Stimulated activated CD8-positive, alpha-beta memory T cell treated with anti-CD3 and anti-CD28 coated beads, Interleukin-15, amount 100 ng/mL, for 48 hours (primary cell): ENCODE data around the gene KIAA2012.
A peak's percentile ranks its signal among the peaks of the same experiment; 100 is the strongest.
"Not testable (repeated sequence)": the region's sequence is repeated elsewhere in the genome, so short reads cannot be mapped to it uniquely, and the experiment has no call there.

ENCODE experiments used
- DNase-seq, 2 donors: peaks; one replicate each; pipeline ENCODE4 v3.0.0-alpha.2; 2020; ENCODE audit warnings: low read depth in 2 of 2

The KIAA2012 gene

DNA sequence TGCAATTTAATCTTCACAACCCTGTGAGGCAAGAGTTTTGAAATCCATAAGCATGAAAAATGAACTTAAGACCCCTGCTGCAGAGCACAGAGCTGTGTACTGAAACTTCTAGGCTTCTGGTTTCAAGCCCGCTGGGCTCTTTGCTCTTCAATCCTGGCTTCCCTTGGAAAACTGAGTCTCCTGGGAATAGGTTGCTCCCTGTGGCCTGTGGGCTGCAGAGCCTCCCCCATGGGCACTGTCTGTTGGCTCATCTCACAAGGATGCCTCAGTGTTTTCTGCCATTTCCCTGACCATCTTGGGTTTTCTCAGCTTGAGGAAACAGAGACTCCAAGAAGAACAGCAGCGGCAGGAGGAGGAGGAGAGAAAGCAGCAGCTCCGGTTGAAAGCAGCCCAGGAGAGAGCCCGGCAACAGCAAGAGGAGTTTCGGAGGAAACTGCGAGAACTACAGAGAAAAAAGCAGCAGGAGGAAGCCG, 120.9 kb downstream of the KIAA2012 start:
- DNase-seq = no peak

DNA sequence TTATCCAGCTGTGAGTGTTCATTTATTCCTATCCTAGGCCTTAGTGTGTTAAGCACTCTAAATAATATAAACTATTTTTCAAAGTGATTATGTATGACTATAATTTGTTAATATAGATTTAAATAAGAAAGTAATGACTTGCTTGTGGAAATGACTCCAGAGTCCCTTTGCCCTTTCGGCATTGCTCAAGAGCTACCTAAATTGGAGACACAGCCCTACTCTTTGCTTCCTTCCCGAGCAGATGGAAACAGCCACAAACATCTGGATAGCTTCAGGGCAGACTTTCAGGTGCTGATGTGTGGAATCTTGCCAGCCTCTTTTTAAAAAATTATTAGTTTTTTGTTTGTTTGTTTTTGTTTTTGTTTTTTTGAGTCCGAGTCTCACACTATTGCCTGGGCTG, 121.4 kb downstream of the KIAA2012 start:
- no peak for DNase-seq

DNA sequence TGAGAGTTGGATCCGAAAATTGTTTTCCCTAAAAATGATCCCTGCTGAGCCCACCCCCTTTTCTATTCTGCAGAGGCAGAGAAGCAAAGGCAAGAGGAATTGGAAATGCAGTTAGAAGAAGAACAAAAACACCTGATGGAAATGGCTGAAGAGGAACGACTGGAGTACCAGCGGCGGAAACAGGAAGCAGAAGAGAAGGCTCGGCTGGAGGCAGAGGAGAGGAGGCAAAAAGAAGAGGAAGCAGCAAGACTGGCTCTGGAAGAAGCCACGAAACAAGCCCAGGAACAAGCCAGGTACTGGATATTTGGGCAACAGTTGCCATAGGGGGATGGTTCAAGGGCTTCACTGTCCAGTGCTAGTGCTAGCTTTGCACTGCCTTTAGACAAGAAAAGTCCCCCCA, 123.7 kb downstream of the KIAA2012 start:
- no peak for DNase-seq

DNA sequence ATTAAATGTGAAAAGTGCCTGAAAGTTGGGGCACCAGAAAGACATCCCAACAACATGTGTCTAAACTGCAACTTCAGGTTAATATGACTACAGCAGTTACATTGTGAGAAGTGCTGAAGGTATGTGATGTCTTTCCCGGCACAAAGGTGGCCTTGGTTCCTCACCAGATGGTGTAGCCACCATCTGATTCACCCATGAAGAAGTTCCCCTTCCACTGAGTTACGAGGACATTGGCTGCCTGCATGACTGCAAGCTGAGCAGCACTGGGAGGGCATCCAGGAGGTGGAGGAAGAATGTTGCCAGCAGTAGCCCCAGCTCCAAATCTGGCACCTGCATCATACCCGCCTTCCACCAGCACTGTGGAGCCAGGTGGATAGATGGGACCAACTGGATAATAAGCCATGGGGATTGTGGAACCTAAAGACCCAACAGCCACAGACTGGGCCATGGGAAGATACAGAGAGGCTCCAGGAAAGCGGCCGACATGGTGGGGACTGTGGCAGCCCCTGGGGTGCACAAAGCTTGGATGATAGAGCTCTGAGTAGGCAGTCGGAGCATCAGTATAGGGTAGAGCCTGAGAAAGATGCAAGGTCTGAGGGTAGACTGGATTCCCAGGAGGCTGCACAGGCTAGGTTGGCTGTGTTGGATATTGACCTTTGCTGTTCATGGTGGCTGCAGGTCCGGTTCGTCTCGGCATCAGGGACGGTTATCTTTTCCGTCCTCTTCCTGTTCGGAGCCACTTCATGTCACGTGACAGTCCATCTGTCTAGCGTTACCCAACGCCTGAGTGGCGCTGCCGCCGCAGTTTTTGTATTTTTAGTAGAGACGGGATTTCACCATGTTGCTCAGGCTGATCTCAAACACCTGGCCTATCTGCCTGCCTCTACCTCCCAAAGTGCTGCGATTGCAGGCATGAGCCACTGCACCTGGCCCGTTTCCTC, 128.4 kb downstream of the KIAA2012 start:
- no peak for DNase-seq

DNA sequence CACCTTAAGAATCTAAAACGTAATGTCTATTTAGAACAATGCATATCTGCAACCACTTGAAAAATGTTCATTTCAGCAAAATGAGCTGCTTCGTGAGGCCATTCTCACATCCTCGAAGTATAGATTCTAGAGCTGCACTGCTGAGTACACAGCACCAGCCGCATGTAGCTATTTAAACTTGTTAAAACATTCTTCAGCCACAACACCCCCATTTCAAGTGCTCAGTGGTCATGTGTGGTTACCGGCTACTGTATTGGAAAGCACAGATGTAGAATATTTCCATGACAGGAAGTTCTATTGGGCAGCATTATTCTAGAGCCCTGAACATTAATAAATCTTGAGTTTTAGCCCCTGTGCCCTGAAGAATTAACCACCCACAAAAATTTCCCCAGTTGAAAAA, 130.3 kb downstream of the KIAA2012 start:
- no peak for DNase-seq

DNA sequence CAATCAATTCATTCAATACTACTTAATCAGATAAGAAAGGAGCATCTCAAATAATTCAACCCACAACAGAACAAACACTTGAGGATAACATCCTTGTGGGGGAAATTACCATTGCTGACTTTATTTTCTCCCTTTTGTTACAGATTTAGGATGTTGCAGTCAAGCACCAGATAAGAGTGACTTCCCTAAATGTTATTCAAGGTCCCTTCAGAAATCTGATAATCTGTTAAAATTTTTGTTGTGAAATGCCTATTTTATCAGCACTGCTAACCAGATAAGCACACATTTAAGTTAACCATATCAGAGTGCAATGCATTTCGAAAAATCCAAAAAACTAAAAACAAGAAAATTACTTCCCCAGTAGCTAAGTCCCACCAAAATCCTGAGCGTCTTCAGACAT, 131.8 kb downstream of the KIAA2012 start:
- no peak for DNase-seq

DNA sequence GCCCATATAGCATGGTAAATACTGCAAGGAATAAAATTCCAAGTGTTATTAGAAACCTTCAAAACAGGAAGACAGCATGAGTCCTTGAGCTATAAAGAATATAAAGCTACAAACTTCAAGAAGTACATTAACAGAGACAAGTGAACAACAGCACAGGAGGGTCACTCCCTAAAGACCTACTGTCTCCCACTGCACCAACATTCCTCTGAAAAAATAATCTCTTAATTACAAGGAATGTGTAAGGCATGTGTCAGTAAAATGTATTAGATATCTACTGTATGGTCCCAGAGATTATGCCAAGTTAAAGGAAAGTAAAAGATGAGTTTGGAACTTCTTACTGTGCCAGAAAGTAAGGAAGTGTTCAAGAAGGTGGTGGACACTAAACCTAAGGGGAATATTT, 135.5 kb downstream of the KIAA2012 start:
- no peak for DNase-seq

DNA sequence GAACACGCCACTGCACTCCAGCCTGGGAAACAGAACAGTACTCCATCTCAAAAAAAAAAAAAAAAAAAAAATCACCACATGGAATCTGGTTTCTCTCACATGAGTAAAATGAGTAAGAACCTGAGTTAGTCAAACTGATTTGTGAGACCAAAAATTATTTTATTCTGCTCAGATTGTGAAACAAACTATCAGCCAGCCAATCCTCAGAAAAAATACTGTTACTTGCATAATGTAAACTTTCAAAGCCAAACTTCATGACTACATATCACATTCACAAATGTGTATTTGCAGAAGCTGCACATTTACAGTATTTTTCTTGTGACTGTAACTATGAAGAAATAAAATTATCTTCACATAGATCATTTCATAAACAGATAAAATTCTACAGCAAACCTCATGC, 142.1 kb downstream of the KIAA2012 start:
- DNase-seq = no peak

DNA sequence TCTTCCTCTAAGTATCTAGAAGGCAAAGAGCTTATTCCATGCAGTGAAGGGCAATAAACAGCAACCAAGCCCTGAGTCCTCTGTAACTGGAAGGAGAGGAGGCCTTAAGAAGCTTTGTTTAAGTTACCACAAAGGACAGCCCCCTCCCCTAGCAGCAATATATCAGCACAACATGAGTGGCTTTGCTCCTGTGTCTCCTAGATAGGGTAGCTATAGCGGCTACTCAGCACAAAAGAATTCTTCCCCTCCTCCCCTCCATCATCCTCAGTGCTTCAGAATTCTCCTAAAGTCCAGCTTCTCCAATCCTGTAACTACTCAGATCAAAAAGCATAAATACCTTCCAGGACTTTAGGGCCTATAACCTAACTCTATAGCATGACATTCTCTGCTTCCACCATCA, 148.8 kb downstream of the KIAA2012 start:
- no peak for DNase-seq

DNA sequence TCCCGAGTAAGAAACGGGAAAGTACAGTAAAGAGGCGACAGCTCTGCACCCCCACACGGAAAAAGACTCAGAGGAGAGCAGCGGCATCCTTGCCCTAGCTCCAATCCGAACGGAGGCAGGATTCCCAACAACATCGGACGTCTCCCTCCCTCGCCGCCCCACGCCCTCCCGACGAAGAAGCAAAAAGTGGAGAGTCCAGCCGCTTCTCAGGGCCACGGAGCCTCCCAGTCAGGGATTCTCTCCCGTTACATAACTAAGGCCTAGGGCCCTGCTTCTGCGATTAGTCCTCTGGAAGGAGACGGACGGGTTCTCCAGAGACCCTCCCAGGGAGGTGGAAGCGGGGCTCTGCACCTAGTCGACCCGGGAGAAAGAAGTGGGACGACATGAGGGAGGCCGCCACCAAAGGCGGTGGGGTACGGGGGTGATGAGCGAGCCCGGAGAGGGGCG, 164.8 kb downstream of the KIAA2012 start:
- no peak for DNase-seq

DNA sequence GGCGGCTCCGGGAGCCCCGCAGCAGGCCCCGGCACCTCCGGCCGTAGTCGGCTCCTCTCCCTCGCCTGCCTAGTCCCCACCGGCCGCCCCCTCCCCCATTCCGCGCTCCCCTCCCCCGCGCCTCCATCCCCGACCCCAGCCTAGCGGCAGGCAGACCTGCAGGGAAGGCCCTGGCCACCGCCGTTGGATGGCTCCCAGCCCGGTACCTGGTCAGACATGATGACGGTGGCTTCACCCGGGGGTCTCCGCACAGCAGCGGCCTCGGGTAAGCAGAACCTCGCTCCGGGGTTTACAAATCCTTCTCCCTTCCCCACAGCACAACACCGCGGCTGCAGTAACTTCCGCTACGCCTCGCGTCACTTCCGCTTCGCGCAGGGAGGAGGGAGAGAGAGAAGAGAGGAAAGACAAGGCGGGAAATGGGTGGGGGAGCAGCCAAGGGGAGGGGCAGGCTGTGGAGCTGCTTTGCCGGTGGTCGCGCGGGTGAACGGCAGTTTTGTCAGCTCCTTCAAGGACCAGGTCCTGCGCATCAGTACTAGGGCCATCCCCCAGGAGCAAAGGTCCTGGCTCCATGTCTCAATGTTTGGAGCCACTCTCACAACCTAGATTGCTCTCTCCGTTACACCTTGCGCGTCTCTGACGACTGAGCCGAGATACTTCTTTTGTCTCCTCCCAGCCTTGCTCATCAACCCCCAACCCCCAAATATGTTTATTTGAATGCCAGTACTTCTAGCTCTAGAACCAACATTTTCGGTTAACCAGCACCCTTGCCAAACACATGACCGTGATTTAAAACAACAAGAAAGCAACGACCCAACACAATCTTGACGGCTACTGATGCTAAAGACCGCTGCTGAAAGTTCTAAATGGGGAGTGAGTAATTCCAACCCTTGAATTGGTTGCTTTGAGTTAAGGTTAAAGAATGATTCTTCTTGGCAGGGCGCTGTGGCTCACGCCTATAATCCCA, 165.5 kb downstream of the KIAA2012 start, which contains the start of gene SUMO1:
Gene SUMO1 (minus strand): TSS at position 364 of the 964 bp plus-strand sequence. CDS start 146 bp downstream, at position 218.
- DNase-seq = peak; percentile 83 to 85

DNA sequence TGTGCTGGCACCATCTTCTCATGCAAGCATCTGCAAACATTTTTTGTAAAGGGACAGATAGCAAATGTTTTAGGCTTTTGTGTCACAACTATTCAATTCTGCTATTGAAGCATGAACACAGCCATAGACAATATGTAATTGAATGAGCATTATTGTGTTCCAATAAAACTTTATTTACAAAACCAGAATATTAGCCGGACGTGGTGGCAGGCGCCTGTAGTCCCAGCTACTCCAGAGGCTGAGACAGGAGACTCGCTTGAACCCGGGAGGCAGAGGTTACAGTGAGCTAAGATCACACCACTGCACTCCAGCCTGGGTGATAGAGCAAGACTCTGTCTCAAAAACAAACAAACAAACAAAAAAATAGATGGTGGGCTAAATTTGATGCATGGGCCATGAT, 174.7 kb downstream of the KIAA2012 start:
- DNase-seq = not testable (repeated sequence)

DNA sequence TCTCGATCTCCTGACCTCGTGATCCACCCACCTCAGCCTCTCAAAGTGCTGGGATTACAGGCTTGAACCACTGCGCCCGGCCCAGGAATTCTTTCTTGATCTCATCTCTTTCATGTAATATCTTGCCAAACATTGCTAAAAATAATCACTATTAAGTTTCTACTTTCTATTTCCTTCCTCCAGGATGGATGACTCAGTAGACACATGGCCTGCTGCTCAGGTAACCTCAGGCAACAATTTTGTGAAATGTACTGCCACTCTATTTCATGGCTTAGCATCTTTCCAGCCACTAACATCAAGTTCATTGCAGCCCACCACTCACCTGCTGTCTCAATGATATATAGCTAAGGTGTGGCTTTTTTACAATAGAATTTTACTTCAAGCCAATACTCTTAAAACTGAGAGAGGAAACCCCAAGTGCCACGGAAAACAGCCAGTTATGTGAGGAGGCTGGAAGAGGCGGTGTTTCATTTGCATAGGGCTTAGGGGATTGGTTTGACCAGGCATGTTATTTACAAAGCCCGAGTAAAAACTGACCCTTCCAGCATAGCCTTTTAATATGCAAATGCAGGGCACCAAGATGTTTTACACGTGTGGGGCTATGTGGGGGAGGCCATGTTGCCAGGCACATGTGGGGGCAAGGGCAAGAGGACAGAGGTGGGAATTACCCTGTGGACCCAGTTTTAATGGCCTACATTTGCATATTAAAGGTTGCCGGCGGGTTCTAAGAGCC, 176.6 kb downstream of the KIAA2012 start:
- no peak for DNase-seq

DNA sequence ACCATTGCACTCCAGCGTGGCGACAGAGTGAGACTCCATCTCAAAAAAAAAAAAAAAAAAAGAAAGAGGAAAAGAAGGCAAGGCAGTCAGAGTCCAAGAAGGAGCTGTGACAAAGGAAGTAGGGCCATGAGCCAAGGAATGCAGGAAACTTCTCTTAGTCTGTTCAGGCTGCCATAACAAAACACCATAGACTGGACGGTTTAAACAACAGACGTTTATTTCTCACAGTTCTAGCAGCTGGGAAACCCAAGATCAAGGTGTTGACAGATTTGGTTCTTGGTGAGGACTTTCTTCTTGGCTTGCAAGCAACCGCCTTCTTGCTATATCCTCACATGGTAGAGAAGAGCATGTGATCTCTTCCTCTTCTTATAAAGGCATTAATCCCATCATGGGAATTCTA, 178.4 kb downstream of the KIAA2012 start:
- no peak for DNase-seq
